GM10248 (cell line): ENCODE results near the gene SLC47A2.

Experiments used
- CTCF ChIA-PET: fragments of 300-600 bp; sonication (Branson Sonifier 250); formaldehyde crosslinking; extraction: SDS; loops from one replicate; lab custom pipeline; 2021; ENCODE audit warnings: antibody characterized with exemption; lab: Yijun Ruan, JAX
- POLR2A ChIA-PET: fragments of 350-650 bp; sonication (Branson Sonifier 250); formaldehyde crosslinking; extraction: SDS; loops from one replicate; lab custom pipeline; 2020; ENCODE audit warnings: antibody characterized with exemption; lab: Yijun Ruan, JAX
- DNase-seq: peaks from one replicate; pipeline ENCODE4 v3.0.0; 2012; ENCODE audit errors: extremely low spot score
- CTCF ChIP-seq: IDR thresholded peaks from 2 replicates; pipeline ENCODE4 v1.5.1; 2012; ENCODE audit warnings: mild to moderate bottlenecking, low read depth; ENCODE audit errors: extremely low read depth, missing control alignments, control extremely low read depth

Gene SLC47A2

GRCh38 chr17:19630035-19630434 lies 86.3 kb downstream of the SLC47A2 start:
- POLR2A ChIA-PET: no interaction called here
- DNase-seq: no peak
- TF ChIP-seq CTCF: no peak
- CTCF ChIA-PET: interaction anchor here (1.3 to 1.7 kb wide), 2 partner anchors 18 to 80 kb away, joined by 3 to 4 read pairs; no protein-coding TSS in a partner anchor

GRCh38 chr17:19629449-19629848 lies 86.9 kb downstream of the SLC47A2 start:
- TF ChIP-seq CTCF: no peak
- no peak for DNase-seq
- ChIA-PET CTCF (interaction anchor here (1.3 to 1.7 kb wide), 2 partner anchors 18 to 80 kb away, joined by 3 to 4 read pairs; no protein-coding TSS in a partner anchor), POLR2A (no interaction called here)
